H1 (cell line): ENCODE measurements around the gene WFDC5. TPM values are rescaled to one million over a fixed set of nuclear protein-coding genes. Genes with fewer than 3 reads are reported as not detected.

Experiments used
- CTCF ChIA-PET: fragments of 300-600 bp; sonication (Branson Sonifier 250); formaldehyde crosslinking; loops from one replicate; lab custom pipeline; 2021; ENCODE audit not compliant: partially characterized antibody; lab: Charles Lee
- POLR2A ChIA-PET: fragments of 300-600 bp; sonication (Branson Sonifier 250); formaldehyde crosslinking; loops from one replicate; lab custom pipeline; 2021; ENCODE audit warnings: inconsistent platforms; ENCODE audit not compliant: partially characterized antibody; lab: Charles Lee
- DNase-seq, 2 experiments: peaks; one replicate each; pipeline versions ENCODE4 v3.0.0 to v3.0.0-alpha.2; 2010 to 2022; ENCODE audit warnings: low spot score in 2 of 2, low read depth in 1 of 2, mixed read lengths in 1 of 2
- FAIRE-seq: peaks from 2 replicates; lab custom pipeline; 2011; peaks lifted over from hg19 to GRCh38; lab: Jason Lieb, UNC
- H2AFZ ChIP-seq: 2 replicates; pipeline ENCODE4 v1.8.1; 2012; ENCODE audit warnings: low read length, inconsistent platforms
- H2AK5ac ChIP-seq: 2 replicates; pipeline ENCODE4 v1.6.1; 2013; ENCODE audit warnings: low read depth, low read length
- H2BK120ac ChIP-seq: replicated peaks from 2 replicates; pipeline ENCODE3; 2013; ENCODE audit warnings: low read depth, low read length, inconsistent platforms
- H2BK12ac ChIP-seq: 2 replicates; pipeline ENCODE4 v1.6.1; 2013; ENCODE audit warnings: low read depth, low read length
- H2BK15ac ChIP-seq: 2 replicates; pipeline ENCODE4 v1.6.1; 2013; ENCODE audit warnings: low read length
- H2BK20ac ChIP-seq: 2 replicates; pipeline ENCODE4 v1.6.1; 2013; ENCODE audit warnings: low read length
- H2BK5ac ChIP-seq: 2 replicates; pipeline ENCODE4 v1.6.1; 2013; ENCODE audit warnings: low read depth, low read length
- H3K14ac ChIP-seq: 2 replicates; pipeline ENCODE4 v1.6.1; 2013; ENCODE audit warnings: inconsistent platforms; ENCODE audit not compliant: insufficient read length
- H3K18ac ChIP-seq: 2 replicates; pipeline ENCODE4 v1.6.1; 2013; ENCODE audit warnings: low read length; ENCODE audit errors: extremely low read depth
- H3K23ac ChIP-seq: 2 replicates; pipeline ENCODE4 v1.6.1; 2013; ENCODE audit warnings: inconsistent platforms; ENCODE audit not compliant: insufficient read length
- H3K23me2 ChIP-seq: 2 replicates; pipeline ENCODE4 v1.6.1; 2013; ENCODE audit warnings: low read depth, low read length
- H3K27ac ChIP-seq: 2 replicates; pipeline ENCODE4 v1.6.1; 2011; ENCODE audit warnings: low read depth, low read length, inconsistent platforms
- H3K27me3 ChIP-seq, 4 experiments: replicated peaks in 1 of 4; 1 replicate in 1 of 4; 2 replicates in 3 of 4; pipeline versions ENCODE4 v1.6.1 to v1.8.1; 2011 to 2013; ENCODE audit warnings: low read length in 3 of 4, mild to moderate bottlenecking in 3 of 4, inconsistent platforms in 2 of 4, mixed read lengths in 2 of 4, moderate library complexity in 1 of 4; ENCODE audit not compliant: control insufficient read depth in 3 of 4, insufficient read depth in 3 of 4; ENCODE audit errors: extremely low read depth in 1 of 4
- H3K36me3 ChIP-seq, 4 experiments: 2 replicates each; pipeline versions ENCODE4 v1.6.1 to v1.8.1; 2011 to 2013; ENCODE audit warnings: mild to moderate bottlenecking in 4 of 4, low read length in 3 of 4, moderate library complexity in 2 of 4, control low read depth in 1 of 4, inconsistent platforms in 1 of 4; ENCODE audit not compliant: insufficient read depth in 4 of 4, control insufficient read depth in 2 of 4
- H3K4ac ChIP-seq: replicated peaks from 2 replicates; pipeline ENCODE3; 2013; ENCODE audit warnings: low read length, low read depth, mixed read lengths, inconsistent platforms; ENCODE audit not compliant: insufficient read length
- H3K4me1 ChIP-seq, 4 experiments: replicated peaks in 1 of 4; 1 replicate in 1 of 4; 2 replicates in 3 of 4; pipeline versions ENCODE4 v1.6.1 to v1.8.1; 2011 to 2013; ENCODE audit warnings: low read length in 3 of 4, inconsistent platforms in 2 of 4, mixed read lengths in 1 of 4; ENCODE audit not compliant: insufficient read depth in 4 of 4, control insufficient read depth in 3 of 4
- H3K4me2 ChIP-seq, 2 experiments: 2 replicates each; pipeline versions ENCODE4 v1.6.1 to v1.8.1; 2011 to 2013; ENCODE audit warnings: low read depth in 2 of 2, low read length in 2 of 2, control low read depth in 1 of 2, inconsistent platforms in 1 of 2, mild to moderate bottlenecking in 1 of 2; ENCODE audit not compliant: insufficient read depth in 1 of 2
- H3K4me3 ChIP-seq, 4 experiments: fragments of 200-600, 300-600 bp in 1 of 4; sonication (generic), shearing (Covaris generic), sonication (Bioruptor Twin) in 1 of 4; 2 replicates each; pipeline versions ENCODE4 v1.5.1 to v1.8.1; 2011 to 2016; ENCODE audit warnings: low read length in 4 of 4, low read depth in 3 of 4, control low read depth in 2 of 4, inconsistent platforms in 2 of 4, mild to moderate bottlenecking in 2 of 4, mixed read lengths in 1 of 4, moderate library complexity in 1 of 4; ENCODE audit not compliant: insufficient read depth in 2 of 4; ENCODE audit errors: extremely low read depth in 1 of 4
- H3K56ac ChIP-seq: replicated peaks from 2 replicates; pipeline ENCODE3; 2013; ENCODE audit warnings: low read depth, mild to moderate bottlenecking, mixed read lengths, low read length, inconsistent platforms; ENCODE audit not compliant: insufficient read length
- H3K79me1 ChIP-seq: 2 replicates; pipeline ENCODE4 v1.6.1; 2013; ENCODE audit warnings: low read depth, low read length, control low read depth
- H3K79me2 ChIP-seq, 2 experiments: 2 replicates each; pipeline versions ENCODE4 v1.6.1 to v1.8.1; 2012 to 2013; ENCODE audit warnings: low read length in 2 of 2, mild to moderate bottlenecking in 2 of 2, inconsistent platforms in 1 of 2; ENCODE audit not compliant: insufficient read depth in 2 of 2, control insufficient read depth in 1 of 2
- H3K9ac ChIP-seq, 4 experiments: replicated peaks in 1 of 4; 1 replicate in 1 of 4; 2 replicates in 3 of 4; pipeline versions ENCODE4 v1.6.1 to v1.8.1; 2011 to 2013; ENCODE audit warnings: low read depth in 3 of 4, low read length in 3 of 4, control low read depth in 2 of 4, mild to moderate bottlenecking in 2 of 4, moderate library complexity in 2 of 4, inconsistent platforms in 1 of 4; ENCODE audit errors: extremely low read depth in 1 of 4
- H3K9me3 ChIP-seq, 2 experiments: 2 replicates each; pipeline versions ENCODE4 v1.6.1 to v1.8.1; 2012 to 2013; ENCODE audit warnings: mild to moderate bottlenecking in 2 of 2, moderate library complexity in 2 of 2, control low read depth in 1 of 2, inconsistent platforms in 1 of 2, low read depth in 1 of 2, low read length in 1 of 2, mixed read lengths in 1 of 2; ENCODE audit not compliant: insufficient read depth in 2 of 2
- H4K20me1 ChIP-seq, 2 experiments: replicated peaks in 1 of 2; 2 replicates each; pipeline versions ENCODE3 to v1.8.1; 2011 to 2013; ENCODE audit warnings: inconsistent platforms in 2 of 2, low read length in 2 of 2, mild to moderate bottlenecking in 1 of 2; ENCODE audit not compliant: insufficient read depth in 2 of 2, control insufficient read depth in 1 of 2
- H4K5ac ChIP-seq: 2 replicates; pipeline ENCODE4 v1.6.1; 2013; ENCODE audit warnings: low read length, low read depth, mixed read lengths, inconsistent platforms; ENCODE audit not compliant: insufficient read length
- H4K8ac ChIP-seq: 2 replicates; pipeline ENCODE4 v1.8.0; 2013; ENCODE audit warnings: mild to moderate bottlenecking, moderate library complexity, low read length, inconsistent platforms; ENCODE audit not compliant: insufficient read depth; ENCODE audit errors: extremely low read depth
- H4K91ac ChIP-seq: replicated peaks from 2 replicates; pipeline ENCODE3; 2013; ENCODE audit warnings: low read length, mixed read lengths, inconsistent platforms; ENCODE audit not compliant: insufficient read length
- BRCA1 ChIP-seq: IDR thresholded peaks from 2 replicates; pipeline ENCODE4 v1.6.1; 2012; ENCODE audit warnings: low read depth, low read length, improper control_type of control experiment
- EP300 ChIP-seq, 2 experiments: IDR thresholded peaks; 1 replicate in 1 of 2; 2 replicates in 1 of 2; pipeline ENCODE4 v1.6.1; 2011 to 2012; ENCODE audit warnings: low read depth in 2 of 2, low read length in 2 of 2, mild to moderate bottlenecking in 2 of 2, borderline replicate concordance in 1 of 2, inconsistent platforms in 1 of 2, moderate library complexity in 1 of 2
- EZH2 ChIP-seq: fragments of 200-600 bp; sonication (generic); IDR thresholded peaks from 2 replicates; pipeline ENCODE4 v1.7.1; 2012; ENCODE audit warnings: low read depth, mild to moderate bottlenecking, moderate library complexity, low read length, inconsistent platforms; ENCODE audit not compliant: severe bottlenecking
- KDM4A ChIP-seq: IDR thresholded peaks from one replicate; pipeline ENCODE4 v1.7.1; 2012; ENCODE audit warnings: low read depth, mild to moderate bottlenecking, moderate library complexity, low read length, inconsistent platforms; ENCODE audit not compliant: severe bottlenecking
- SAP30 ChIP-seq: fragments of 300-600 bp; sonication (generic); IDR thresholded peaks from 2 replicates; pipeline ENCODE4 v1.7.1; 2012; ENCODE audit warnings: low read length, moderate library complexity, mild to moderate bottlenecking, inconsistent platforms; ENCODE audit not compliant: insufficient read depth, insufficient replicate concordance
- SP2 ChIP-seq: IDR thresholded peaks from 2 replicates; pipeline ENCODE4 v1.6.1; 2012; ENCODE audit warnings: mild to moderate bottlenecking, low read length, inconsistent platforms
- SP4 ChIP-seq: IDR thresholded peaks from 2 replicates; pipeline ENCODE4 v1.6.1; 2012; ENCODE audit warnings: low read length, inconsistent platforms
- SRF ChIP-seq: IDR thresholded peaks from 2 replicates; pipeline ENCODE4 v1.6.1; 2011; ENCODE audit warnings: mild to moderate bottlenecking, low read depth, low read length, moderate library complexity
- TAF1 ChIP-seq: IDR thresholded peaks from 2 replicates; pipeline ENCODE4 v1.6.1; 2011; ENCODE audit warnings: mild to moderate bottlenecking, low read depth, low read length
- TAF7 ChIP-seq: optimal IDR thresholded peaks from 2 replicates; pipeline ENCODE3; 2011; ENCODE audit warnings: low read depth, mild to moderate bottlenecking, inconsistent platforms, low read length, moderate library complexity, borderline replicate concordance
- YY1 ChIP-seq: IDR thresholded peaks from 2 replicates; pipeline ENCODE4 v1.6.1; 2011; ENCODE audit warnings: low read depth, mild to moderate bottlenecking, low read length
- WGBS, 2 experiments: shearing (Covaris generic) in 1 of 2; methylation state at CpG; one replicate each; pipeline versions ENCODE4 v1.1.6 to v1.1.7; 2013 to 2015; ENCODE audit warnings: low lambda C conversion rate in 2 of 2, mixed read lengths in 2 of 2, inconsistent platforms in 1 of 2, low coverage in 1 of 2, missing lambda C conversion rate in 1 of 2; ENCODE audit not compliant: insufficient replicate concordance in 2 of 2, insufficient coverage in 1 of 2, insufficient read length in 1 of 2; ENCODE audit errors: extremely low coverage in 1 of 2, missing lambda C conversion rate in 1 of 2; 5-methylcytosine and 5-hydroxymethylcytosine counted together
- polyA plus RNA-seq, 7 experiments: library from polyadenylated mRNA; depleted of rRNA in 3 of 7; stranded (reverse) in 5 of 7; unstranded in 2 of 7; fragments of >200 nt in 5 of 7; fragments of 200-250 nt in 2 of 7; gene quantifications; 1 replicate in 5 of 7; 2 replicates in 1 of 7; 4 replicates in 1 of 7; pipeline versions ENCODE4 v1.2.1 to v1.2.3, GENCODE V29; 2011 to 2013; ENCODE audit warnings: missing spikeins in 2 of 7, mixed read lengths in 2 of 7
- total RNA-seq: library from RNA; stranded (reverse); fragmentation: NEBNext Ultra II Directional; extraction: Animal tissue kit (Norgen Biotek cat#: 25700); gene quantifications from 2 replicates; pipeline ENCODE4 v1.2.1, GENCODE V29; 2021

Gene WFDC5
- total and polyA plus RNA-seq, 2 of the 8 experiments (the other 6 are each of a cell fraction or from before 2014, with no cell fraction given) = not detected

- Histone ChIP-seq H3K56ac (no peak overlapping the region), H3K9ac (no peak overlapping the region), H3K4me1 (peaks cover 0 to 7% (median 2%) of the 10 kb centered on the region in 4 experiments; a peak in 5 of 7 replicates), H3K4me2 (no peak overlapping the region), H3K36me3 (no peaks in the 10 kb centered on the region), H3K27me3 (no peaks in the 10 kb centered on the region), H3K9me3 (no peaks in the 10 kb centered on the region), H3K23me2 (no peaks in the 10 kb centered on the region), H2BK12ac (no peak overlapping the region), H2BK20ac (no peak overlapping the region), H2BK5ac (no peak overlapping the region), H2AK5ac (no peak overlapping the region), H4K5ac (no peak overlapping the region), H4K20me1 (no peaks in the 10 kb centered on the region), H3K14ac (no peak overlapping the region), H2BK120ac (no peak overlapping the region), H2AFZ (no peak overlapping the region), H2BK15ac (no peak overlapping the region), H3K27ac (no peak overlapping the region), H3K23ac (no peak overlapping the region), H3K4ac (no peak overlapping the region), H3K4me3 (no peak overlapping the region), H3K79me1 (no peaks in the 10 kb centered on the region), H3K18ac (no peak overlapping the region), H3K79me2 (no peaks in the 10 kb centered on the region), H4K8ac (no peak overlapping the region), H4K91ac (no peak overlapping the region)
- CTCF ChIA-PET = interaction anchor here (0.5 to 13.8 kb wide), 26 partner anchors 8 to 432 kb away, joined by 3 to 210 read pairs (median 4); partner anchors contain the start of genes KCNS1 and WFDC12
- WGBS, 2 experiments = 93% methylated on average over 10 of the region's 11 CpGs; no CpG with 5 or more reads in 1 of the 2 experiments
- POLR2A ChIA-PET = interaction anchor here (0.7 to 3.9 kb wide), 3 partner anchors 11 to 67 kb away, joined by 3 to 18 read pairs (median 4); partner anchors contain the start of gene KCNS1
- no peak for DNase-seq
- no peak for FAIRE-seq
- TF ChIP-seq EP300 (IDR thresholded peaks at IDR 0.05; ENCODE audit: borderline replicate concordance in 1 of 2, low read depth in 2 of 2, low read length in 2 of 2) (no peak), SP4 (no peak), YY1 (no peak), BRCA1 (no peak), EZH2 (no peak), TAF1 (no peak), SP2 (no peak), TAF7 (no peak), SAP30 (no peak), SRF (no peak), KDM4A (no peak)
These were observed 3.7 kb downstream of the WFDC5 start for GRCh38 chr20:45111285-45111684.
